Measurements from ENCODE around the gene ADAP1.

The ADAP1 gene

DNA sequence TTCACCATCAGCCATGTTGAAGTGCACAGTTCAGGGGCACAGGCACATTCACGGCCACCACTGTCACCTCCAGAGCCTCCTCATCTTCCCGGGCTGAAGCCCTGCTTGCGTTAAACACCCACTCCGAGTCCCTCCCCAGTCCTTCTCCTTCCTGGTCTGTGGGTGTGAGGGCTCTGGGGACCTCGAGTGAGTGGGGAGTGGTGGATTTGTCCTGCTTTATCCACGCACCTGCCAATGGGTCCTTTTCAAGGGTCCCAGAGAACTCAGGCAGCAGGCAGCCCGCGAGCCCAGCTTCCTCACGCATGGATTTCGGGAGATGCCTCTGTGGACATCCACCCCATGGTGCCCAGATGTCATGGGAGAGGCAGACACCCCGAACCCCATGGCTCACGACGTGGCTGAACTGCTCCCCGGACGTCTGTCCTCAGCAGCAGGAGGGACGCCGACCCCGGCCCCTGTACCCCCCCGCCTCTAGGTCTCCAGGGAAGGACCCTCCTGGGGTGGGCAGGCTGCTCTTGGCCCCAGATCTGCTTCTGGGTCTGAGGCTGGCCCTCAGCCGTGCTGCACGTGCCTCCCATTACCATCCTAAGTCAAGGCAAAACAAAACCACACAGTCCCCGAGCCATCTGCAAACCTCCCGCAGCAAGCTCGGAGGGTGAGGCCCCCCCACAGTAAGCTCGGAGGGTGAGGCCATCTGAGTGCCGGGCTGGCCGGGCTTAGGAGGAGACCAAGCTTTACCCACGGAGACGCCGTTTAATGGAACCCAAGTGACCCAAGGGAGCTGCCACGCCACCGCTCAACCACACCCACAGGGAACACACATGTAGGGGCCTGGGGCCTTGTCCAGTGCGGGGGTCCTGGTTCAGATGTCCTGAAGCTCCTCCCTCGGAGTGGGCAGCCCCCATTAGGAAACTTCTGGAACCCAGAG, 37.5 kb upstream of the ADAP1 start:
- no peak for DNase-seq (ENCODE audit: low read depth, low spot score)
- no peaks in the 10 kb centered on the region for H3K9me3 ChIP-seq (ENCODE audit: insufficient read depth, low read length)
- no peak for TF ChIP-seq YY1 (IDR thresholded peaks at IDR 0.05; ENCODE audit: insufficient read depth, insufficient read length)
- no peak for TF ChIP-seq ZNF274 (IDR thresholded peaks at IDR 0.05; ENCODE audit: low read depth, low read length)
- TF ChIP-seq SUZ12 (IDR thresholded peaks at IDR 0.05; ENCODE audit: extremely low read depth, insufficient read depth, insufficient read length), result no peak
- no peaks in the 10 kb centered on the region for H3K27me3 ChIP-seq (ENCODE audit: insufficient read depth, insufficient read length)
- H3K4me1 ChIP-seq (ENCODE audit: insufficient read depth, insufficient read length), result peaks cover 29% of the 10 kb centered on the region
- peaks cover 24% of the 10 kb centered on the region for H3K36me3 ChIP-seq (ENCODE audit: insufficient read depth, insufficient read length, low read length)
- H3K4me3 ChIP-seq (ENCODE audit: insufficient read length, low read depth), result no peak overlapping the region
- no peak overlapping the region for H3K9ac ChIP-seq (ENCODE audit: insufficient read length, low read depth)

DNA sequence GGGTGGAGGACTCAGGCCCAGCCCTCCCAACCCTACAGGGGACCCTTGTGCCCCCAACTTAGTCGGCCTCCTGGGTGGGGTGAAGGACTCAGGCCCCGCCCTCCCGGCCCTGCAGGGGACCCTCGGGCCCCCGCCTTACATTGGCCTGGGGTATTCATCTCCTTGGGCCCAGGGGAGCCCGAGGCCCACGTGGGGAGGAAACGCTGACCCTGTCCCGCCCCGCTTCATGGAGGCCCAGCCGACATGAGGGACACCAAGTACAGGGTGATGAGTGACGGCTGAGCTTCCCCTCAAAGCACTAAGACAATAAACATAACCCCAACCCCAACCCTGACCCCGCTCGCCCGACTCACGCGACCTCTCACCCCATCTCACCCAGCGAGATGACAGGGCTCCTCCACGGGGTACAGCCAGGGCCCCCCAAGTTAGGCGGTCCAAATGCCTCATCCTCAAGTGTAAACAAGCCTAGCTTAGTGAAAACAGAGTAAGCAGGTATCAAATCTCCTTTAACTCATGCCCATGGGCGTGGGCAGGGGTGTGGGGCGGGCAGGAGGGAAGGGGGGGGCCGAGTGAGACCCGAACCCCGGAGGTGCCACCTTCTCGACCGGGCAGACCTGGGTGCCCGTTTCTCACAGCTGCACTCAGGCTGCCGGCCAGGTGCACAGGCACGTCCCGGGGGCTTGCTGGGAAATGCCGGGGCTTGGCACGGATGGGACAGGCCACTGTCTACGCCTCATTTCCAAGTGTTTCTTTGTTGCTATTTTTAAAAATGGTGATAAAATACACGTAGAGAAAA, 36.7 kb upstream of the ADAP1 start:
- no peaks in the 10 kb centered on the region for H3K9me3 ChIP-seq (ENCODE audit: insufficient read depth, low read length)
- peaks cover 33% of the 10 kb centered on the region for H3K4me1 ChIP-seq (ENCODE audit: insufficient read depth, insufficient read length)
- no peak overlapping the region for H3K4me3 ChIP-seq (ENCODE audit: insufficient read length, low read depth)
- H3K36me3 ChIP-seq (ENCODE audit: insufficient read depth, insufficient read length, low read length), result peaks cover 16% of the 10 kb centered on the region
- no peak for DNase-seq (ENCODE audit: low read depth, low spot score)
- H3K9ac ChIP-seq (ENCODE audit: insufficient read length, low read depth), result peak overlapping the region; percentile 42
- H3K27me3 ChIP-seq (ENCODE audit: insufficient read depth, insufficient read length), result no peaks in the 10 kb centered on the region
- TF ChIP-seq YY1 (IDR thresholded peaks at IDR 0.05; ENCODE audit: insufficient read depth, insufficient read length), result no peak
- TF ChIP-seq ZNF274 (IDR thresholded peaks at IDR 0.05; ENCODE audit: low read depth, low read length), result no peak
- TF ChIP-seq SUZ12 (IDR thresholded peaks at IDR 0.05; ENCODE audit: extremely low read depth, insufficient read depth, insufficient read length), result no peak

DNA sequence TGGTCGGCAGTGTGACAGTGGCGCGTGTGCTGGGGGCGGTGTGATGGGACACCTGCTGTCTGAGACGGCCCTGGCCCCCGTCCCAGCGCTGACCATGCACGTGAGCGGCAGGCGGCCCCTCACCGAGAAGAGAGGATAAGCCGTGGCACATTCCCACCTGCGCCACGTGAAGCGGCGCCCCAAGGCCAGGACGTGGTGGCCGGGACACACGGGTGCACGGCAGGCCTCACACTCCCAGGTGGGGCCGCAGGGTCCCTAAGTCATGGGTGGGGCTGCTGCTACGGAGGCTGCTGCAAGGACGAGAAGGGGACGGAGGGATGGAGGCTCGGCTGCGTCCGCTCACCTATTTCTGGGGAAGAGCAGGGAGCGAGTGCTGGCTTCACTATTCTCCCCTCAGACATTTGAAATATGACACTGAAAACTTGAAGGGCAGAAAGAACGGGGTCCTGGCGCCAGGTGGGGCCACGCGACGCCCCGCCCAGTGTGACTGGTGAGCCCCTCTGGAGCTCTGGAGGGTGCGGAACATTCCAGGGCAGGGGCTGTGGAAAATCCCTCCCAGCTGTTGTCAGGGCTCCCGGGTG, 36.0 kb upstream of the ADAP1 start:
- Histone ChIP-seq H3K4me1 (ENCODE audit: insufficient read depth, insufficient read length) (peaks cover 35% of the 10 kb centered on the region), H3K36me3 (ENCODE audit: insufficient read depth, insufficient read length, low read length) (peaks cover 9% of the 10 kb centered on the region), H3K9ac (ENCODE audit: insufficient read length, low read depth) (peak overlapping the region; percentile 42), H3K27me3 (ENCODE audit: insufficient read depth, insufficient read length) (no peaks in the 10 kb centered on the region), H3K4me3 (ENCODE audit: insufficient read length, low read depth) (no peak overlapping the region), H3K9me3 (ENCODE audit: insufficient read depth, low read length) (no peaks in the 10 kb centered on the region)
- DNase-seq (ENCODE audit: low read depth, low spot score), result no peak
- TF ChIP-seq ZNF274 (IDR thresholded peaks at IDR 0.05; ENCODE audit: low read depth, low read length) (no peak), SUZ12 (IDR thresholded peaks at IDR 0.05; ENCODE audit: extremely low read depth, insufficient read depth, insufficient read length) (no peak), YY1 (IDR thresholded peaks at IDR 0.05; ENCODE audit: insufficient read depth, insufficient read length) (no peak)

DNA sequence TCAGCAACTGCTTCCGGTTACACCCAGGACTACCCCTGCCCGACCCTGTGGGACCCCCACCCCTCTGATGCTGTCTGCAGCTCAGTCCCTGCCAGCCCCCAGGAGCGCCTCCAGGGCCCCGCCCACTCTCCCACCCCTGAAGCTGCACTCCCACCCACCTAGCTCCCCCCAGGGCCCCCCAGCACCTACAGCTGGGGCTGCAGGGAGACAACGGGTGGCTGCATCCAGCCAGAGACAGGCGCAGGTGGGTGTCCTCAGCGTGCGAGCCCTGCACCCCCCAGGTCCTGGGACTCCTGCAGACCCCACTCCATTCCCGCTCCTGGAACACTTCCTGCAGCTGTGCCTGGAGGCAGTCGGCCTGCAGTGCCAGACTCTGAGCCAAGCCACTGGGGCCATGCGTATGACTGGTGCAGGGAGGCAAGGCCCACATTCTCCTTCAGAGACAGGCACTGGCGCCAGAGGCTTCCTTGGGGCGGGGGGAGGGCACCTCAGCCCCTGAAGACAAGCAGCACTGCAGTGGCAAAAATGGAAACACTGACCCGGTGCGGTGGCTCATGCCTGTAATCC, 34.6 kb upstream of the ADAP1 start:
- no peak overlapping the region for H3K4me3 ChIP-seq (ENCODE audit: insufficient read length, low read depth)
- peak overlapping the region; percentile 71 for H3K9ac ChIP-seq (ENCODE audit: insufficient read length, low read depth)
- H3K27me3 ChIP-seq (ENCODE audit: insufficient read depth, insufficient read length), result no peaks in the 10 kb centered on the region
- no peak for TF ChIP-seq ZNF274 (IDR thresholded peaks at IDR 0.05; ENCODE audit: low read depth, low read length)
- no peak for TF ChIP-seq YY1 (IDR thresholded peaks at IDR 0.05; ENCODE audit: insufficient read depth, insufficient read length)
- no peak for TF ChIP-seq SUZ12 (IDR thresholded peaks at IDR 0.05; ENCODE audit: extremely low read depth, insufficient read depth, insufficient read length)
- peaks cover 31% of the 10 kb centered on the region for H3K4me1 ChIP-seq (ENCODE audit: insufficient read depth, insufficient read length)
- DNase-seq (ENCODE audit: low read depth, low spot score), result no peak
- H3K36me3 ChIP-seq (ENCODE audit: insufficient read depth, insufficient read length, low read length), result no peaks in the 10 kb centered on the region
- H3K9me3 ChIP-seq (ENCODE audit: insufficient read depth, low read length), result no peaks in the 10 kb centered on the region

DNA sequence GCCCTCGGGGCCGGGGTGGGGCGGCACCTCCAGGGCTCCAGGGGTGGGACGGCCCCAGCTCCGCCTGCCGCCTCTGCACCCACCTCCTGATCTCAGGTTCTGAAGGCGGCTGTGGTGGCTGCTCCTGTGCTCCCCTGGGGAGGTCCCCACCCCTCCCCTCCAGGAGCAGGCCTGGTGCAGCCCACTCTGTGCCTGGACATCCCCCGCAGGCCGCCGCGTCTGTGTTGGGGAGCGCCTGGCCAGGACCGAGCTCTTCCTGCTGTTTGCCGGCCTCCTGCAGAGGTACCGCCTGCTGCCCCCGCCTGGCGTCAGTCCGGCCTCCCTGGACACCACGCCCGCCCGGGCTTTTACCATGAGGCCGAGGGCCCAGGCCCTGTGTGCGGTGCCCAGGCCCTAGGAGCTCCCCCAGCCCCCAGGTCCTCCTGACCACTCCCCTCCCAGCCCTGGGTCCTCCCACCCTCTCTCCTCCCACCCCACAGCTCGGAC, 34.0 kb upstream of the ADAP1 start:
- TF ChIP-seq SUZ12 (IDR thresholded peaks at IDR 0.05; ENCODE audit: extremely low read depth, insufficient read depth, insufficient read length) (no peak), YY1 (IDR thresholded peaks at IDR 0.05; ENCODE audit: insufficient read depth, insufficient read length) (no peak), ZNF274 (IDR thresholded peaks at IDR 0.05; ENCODE audit: low read depth, low read length) (no peak)
- Histone ChIP-seq H3K9me3 (ENCODE audit: insufficient read depth, low read length) (no peaks in the 10 kb centered on the region), H3K36me3 (ENCODE audit: insufficient read depth, insufficient read length, low read length) (no peaks in the 10 kb centered on the region), H3K4me3 (ENCODE audit: insufficient read length, low read depth) (peak overlapping the region; percentile 28), H3K4me1 (ENCODE audit: insufficient read depth, insufficient read length) (peaks cover 31% of the 10 kb centered on the region), H3K9ac (ENCODE audit: insufficient read length, low read depth) (peak overlapping the region; percentile 70), H3K27me3 (ENCODE audit: insufficient read depth, insufficient read length) (no peaks in the 10 kb centered on the region)
- DNase-seq (ENCODE audit: low read depth, low spot score), result no peak

DNA sequence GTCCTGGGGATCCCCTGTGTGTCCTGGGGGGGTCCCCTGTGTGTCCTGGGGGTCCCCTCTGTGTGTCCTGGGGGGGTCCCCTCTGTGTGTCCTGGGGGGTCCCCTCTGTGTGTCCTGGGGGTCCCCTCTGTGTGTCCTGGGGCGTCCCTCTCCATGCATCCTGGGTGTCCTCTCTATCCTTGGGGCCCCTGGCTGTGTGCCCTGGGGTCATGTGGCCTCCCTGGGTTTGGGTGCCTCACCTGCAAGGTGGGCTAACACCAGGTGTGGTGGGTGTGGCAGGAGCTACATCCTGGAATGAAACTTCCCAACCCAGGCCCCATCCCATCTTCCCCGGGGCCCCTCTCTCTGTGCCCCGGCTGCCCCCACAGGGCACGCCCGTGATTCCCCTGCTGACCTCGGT, 33.4 kb upstream of the ADAP1 start:
- no peak for TF ChIP-seq SUZ12 (IDR thresholded peaks at IDR 0.05; ENCODE audit: extremely low read depth, insufficient read depth, insufficient read length)
- no peak for TF ChIP-seq YY1 (IDR thresholded peaks at IDR 0.05; ENCODE audit: insufficient read depth, insufficient read length)
- TF ChIP-seq ZNF274 (IDR thresholded peaks at IDR 0.05; ENCODE audit: low read depth, low read length), result no peak
- Histone ChIP-seq H3K27me3 (ENCODE audit: insufficient read depth, insufficient read length) (no peaks in the 10 kb centered on the region), H3K4me3 (ENCODE audit: insufficient read length, low read depth) (peak overlapping the region; percentile 28), H3K36me3 (ENCODE audit: insufficient read depth, insufficient read length, low read length) (no peaks in the 10 kb centered on the region), H3K9me3 (ENCODE audit: insufficient read depth, low read length) (no peaks in the 10 kb centered on the region), H3K4me1 (ENCODE audit: insufficient read depth, insufficient read length) (peaks cover 31% of the 10 kb centered on the region), H3K9ac (ENCODE audit: insufficient read length, low read depth) (peak overlapping the region; percentile 70)
- DNase-seq (ENCODE audit: low read depth, low spot score), result no peak

Data from NT2/D1 (cell line).